HT1080 (cell line): ENCODE data around the gene ZEB2. TPM values are rescaled to one million over a fixed set of nuclear protein-coding genes. Genes with fewer than 3 reads are reported as not detected.

Experiments
- DNase-seq: peaks from one replicate; pipeline ENCODE4 v3.0.0-alpha.2; 2015; ENCODE audit warnings: low read depth
- total RNA-seq: library from RNA; depleted of rRNA; stranded (reverse); fragments of >200 nt; shearing (Covaris generic); gene quantifications from 2 replicates; pipeline ENCODE4 v1.2.3, GENCODE V29; 2014

The ZEB2 gene
- total RNA-seq, 1 experiment from 2014 or later = 13.1 TPM

DNA sequence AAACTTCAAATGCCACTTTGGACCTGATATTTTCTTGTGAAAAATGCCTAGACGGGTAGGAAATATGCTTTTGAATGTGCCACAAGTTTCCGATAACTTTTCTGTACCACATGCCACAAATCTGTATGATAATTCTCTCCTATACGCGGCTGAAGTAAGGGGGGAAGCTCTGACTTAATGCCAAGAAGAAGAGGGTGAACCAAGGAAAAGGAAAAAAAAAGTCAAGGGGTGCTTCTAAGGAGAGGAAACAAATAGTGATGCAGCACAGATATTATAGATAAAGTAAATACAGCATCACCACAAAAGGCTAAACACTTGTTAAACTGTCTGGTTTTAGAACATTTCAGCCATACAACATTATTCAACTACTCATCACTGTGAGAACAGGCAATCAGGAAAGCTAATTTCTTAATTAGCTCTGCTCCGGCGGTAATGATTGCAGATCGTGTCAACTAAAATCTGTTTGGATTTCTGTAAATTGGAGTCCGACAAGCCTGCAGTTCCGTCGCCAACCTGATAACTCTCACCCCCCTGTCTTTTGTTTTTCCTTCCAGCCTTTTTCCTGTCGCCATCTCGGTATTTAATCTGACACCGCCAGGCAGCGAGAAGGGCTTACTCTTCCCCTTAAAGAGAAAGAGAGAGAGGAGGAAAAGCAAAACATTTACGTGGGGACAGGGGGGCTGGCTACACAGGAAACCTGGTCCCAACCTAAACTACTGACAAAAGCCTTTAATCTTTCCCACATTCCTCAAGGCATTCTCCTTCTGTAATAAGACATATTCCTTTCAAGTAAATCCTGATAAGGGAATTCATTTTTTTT lies 67.5 kb downstream of the ZEB2 start:
- no peak for DNase-seq

DNA sequence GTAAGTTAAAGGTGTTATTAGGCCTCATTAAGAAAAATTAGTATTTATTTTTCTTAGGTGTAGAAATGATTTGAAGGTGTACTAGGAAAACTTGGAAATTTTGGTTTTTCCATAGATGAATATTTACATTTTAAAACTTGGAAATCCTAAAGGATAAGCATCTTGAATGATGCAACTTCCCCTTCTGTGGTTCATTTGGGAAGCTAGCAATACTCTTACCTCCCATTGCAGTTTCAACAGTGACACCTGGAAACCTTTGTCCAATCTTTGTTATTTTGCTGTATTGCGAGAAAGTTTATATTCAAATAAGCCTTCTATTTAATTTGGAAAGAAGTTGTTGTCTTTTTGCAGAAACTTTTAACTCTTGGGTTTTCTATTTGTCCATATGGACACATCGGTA lies 68.5 kb downstream of the ZEB2 start:
- DNase-seq = no peak

DNA sequence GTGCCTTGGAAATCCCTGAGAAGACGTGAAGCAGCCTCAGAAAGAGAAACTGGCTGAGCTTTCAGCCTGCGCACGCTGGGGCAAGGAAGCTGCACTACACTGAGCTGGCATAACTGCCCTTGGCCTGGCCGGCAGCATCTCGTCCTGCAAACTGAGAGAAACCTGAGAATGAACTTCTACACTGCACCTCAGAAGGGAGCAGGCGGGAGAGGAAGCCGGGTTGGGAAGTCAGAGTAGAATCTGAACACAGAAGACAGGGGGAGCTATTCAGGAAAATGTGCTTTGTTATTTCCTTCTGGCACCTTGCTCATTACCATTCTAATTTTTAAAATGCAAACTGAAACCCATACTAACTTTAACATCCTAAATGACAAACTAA lies 70.9 kb downstream of the ZEB2 start:
- DNase-seq = no peak

DNA sequence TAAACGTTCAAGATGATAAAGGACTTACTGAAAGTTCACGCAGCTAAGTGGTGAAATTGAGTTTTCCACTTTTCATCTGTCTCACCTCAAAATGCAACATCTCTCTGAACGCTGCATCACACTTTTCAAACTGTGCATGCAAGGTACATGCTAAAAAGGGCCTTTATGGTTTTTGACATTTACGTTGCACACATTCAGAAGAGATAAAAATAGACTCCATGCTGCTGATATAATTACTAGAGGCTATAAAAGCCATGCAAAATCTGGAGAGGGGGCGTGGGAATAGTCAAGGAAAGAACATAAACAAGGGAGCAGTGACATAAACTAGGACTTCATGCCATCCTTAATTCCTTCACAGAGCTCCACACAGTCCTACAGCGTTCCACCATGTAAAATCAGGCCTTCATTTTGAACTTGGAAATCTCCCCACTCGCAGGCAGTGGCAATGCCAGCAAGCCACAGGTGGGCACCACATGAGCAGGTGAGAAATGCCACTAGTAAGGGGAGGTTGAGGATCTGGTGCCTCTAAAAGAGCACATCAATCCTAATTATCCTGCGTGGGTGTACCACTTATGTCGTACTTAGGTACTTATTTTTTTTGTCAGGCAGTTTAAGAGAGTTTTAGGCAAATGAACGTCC lies 71.4 kb downstream of the ZEB2 start:
- no peak for DNase-seq

DNA sequence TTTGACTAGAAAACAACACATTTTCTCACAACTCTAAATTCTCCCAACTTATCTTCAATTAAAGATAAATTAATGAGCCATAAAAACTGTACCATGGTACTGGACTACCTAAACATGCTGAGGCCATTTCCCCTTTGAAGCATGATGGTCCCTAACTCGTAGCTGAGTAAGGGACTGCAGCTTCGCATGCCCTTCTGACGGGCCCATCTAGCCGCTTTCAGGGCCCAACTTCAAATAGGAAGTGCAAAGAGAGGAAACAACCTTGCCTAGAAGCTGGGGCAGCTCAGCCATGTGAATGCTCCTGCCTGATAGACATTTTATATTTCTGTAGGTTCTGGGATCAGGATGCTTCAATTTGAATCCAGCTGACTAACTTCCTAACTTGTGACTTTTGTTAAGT lies 72.4 kb downstream of the ZEB2 start:
- DNase-seq = no peak

DNA sequence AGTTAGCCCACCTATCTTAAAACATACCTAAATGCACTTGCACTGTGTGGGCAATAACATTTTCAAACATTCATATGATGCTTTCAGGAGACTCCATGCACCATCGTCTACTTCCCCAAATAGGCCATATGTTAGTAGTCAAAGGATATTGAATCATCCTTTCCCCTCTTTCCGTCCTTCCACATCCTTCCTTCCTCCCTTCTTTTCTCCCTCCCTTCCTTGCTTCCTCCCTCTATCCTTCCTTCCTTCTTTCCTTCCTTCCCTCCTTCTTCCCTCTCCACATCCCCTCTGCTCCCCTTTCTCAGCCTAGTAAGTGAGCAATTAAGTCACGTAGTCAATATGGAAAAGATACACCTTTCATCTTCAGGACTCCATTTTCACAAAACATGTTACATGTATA lies 73.8 kb downstream of the ZEB2 start:
- no peak for DNase-seq

DNA sequence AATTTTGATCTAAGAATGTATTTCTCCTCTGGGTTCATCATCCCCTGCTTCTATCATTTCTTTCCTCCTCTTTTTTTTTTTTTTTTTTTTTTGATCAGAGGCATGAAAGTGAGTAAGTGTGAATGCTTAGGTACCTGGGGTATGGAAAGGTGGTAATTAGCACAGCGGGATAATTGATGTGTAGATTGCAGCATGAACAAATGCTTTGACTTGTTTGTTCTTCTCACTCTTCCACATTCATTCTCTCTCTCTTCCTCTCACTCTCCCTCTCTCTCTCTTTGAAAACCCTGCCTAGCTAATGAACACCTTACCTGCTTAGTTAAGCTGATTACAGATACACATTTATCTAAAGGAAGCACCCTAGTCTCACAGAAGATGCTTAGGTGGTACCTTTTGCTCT lies 74.7 kb downstream of the ZEB2 start:
- no peak for DNase-seq

DNA sequence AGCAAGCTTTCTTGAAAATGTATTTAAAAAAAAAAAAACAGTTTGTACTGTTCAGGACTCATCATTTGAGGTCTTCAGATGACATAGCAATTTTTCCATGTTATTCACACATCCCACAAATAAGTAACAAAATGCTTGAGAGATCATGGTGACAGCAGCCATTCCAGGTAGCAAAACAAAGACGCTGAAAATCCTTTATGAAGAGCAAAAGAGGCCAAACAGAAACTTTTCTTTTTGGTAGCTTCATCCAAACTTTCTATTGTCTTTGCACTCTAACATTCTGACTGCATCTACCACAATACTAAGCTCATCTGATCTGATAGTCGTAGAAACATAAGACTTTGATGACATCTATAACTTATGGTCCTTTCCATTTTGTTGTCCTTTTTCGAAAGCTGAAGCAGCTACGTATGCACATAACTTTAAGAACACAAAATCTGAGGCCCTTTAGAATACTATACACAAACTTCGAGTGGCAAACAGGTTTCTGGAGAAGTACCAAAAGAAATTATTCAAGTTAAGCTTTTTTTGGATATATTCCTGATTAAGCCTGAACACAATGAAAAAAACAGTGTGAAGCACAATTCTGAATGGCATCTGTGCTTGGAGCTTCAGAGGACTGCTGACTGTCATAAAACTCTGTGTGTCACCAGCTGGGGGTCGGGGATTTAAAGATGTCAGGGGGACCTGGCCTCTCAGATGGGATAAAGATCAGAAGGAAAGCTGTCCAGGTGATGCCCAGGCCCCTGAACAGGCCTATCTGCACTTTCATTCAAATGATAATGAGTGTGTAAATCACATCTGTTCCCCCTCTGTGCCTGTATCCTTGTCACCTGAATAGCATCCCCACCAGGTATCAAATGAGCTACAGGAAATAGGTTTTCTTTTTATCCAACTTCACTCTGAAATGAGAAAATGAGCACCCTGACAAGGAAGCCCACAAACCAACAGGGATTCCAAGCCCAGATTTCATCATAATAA lies 75.8 kb downstream of the ZEB2 start:
- no peak for DNase-seq

DNA sequence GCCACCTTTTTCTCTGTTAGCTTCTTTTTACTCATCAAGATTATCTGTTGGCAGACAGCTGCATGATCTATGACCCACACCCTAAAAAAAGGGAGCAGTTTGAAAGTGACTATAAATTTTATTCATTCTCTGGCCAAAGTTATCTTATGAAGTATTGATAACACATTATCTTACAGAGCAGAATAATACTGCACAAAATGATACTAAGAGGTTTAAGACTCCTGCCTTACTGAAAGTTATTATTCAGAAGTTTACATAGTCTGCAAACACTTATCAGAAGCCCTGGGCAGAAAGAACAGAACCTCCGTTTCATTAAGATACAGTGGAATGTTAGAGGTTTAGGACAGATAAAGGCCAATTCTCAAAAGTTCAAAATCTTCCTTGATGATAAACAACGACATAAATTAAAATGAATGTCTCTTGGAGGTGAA lies 78.2 kb downstream of the ZEB2 start:
- DNase-seq = no peak

DNA sequence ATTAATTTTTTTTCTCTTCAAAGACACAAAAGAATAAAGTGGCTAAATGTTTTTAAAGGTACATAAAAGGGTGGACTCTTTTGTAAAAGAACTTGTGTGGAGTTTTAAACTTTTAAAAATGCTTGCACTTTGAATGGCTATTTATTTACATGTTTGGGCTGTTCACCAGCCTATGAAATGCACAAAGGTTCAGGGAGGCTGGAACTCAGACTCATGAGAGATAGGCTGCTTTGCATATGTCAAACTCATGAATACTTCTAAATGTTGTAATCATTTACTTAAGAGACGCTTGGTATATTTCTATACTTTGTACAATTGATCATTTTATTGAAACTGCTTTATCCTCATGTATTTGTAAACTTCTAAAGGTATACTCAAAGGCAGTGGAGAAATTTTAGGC lies 79.9 kb downstream of the ZEB2 start:
- DNase-seq = no peak

DNA sequence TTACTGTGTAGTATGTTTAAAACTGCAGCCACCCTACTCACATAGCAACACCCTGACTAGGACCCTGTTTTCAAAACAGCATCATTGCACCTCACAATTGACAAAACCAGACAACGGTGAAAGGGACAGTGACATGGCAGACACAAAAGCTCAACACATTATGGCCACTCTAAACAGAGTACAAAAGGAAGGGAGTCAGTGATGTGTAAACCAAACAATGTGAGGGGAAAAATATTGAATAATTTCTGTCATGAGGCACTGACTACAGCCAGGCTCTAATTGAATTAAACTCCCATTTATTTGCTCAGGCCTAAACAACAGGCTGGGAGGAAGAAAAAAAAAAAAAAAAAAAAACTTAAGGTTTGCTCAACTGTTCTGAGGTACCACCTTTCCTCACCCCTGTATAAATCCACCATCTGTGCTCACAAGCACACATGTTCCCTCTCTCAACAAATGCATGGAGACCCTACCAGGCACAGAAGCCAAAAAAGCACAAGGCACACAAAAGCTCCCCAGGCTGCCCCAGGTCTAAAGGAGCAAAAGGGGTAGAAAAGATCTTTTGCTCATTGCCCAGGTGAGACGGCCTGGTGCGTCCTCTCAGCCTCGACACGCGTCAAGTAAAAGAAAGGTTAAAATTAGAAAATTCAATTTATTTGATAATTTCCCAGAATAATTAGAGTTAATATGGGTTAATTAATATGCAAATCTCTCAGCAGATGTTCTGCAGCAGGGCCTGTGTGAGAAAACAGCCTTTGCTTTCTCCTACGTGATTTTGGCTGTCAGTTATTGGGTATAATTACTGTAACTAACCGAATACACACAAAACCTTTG lies 80.9 kb downstream of the ZEB2 start:
- no peak for DNase-seq

DNA sequence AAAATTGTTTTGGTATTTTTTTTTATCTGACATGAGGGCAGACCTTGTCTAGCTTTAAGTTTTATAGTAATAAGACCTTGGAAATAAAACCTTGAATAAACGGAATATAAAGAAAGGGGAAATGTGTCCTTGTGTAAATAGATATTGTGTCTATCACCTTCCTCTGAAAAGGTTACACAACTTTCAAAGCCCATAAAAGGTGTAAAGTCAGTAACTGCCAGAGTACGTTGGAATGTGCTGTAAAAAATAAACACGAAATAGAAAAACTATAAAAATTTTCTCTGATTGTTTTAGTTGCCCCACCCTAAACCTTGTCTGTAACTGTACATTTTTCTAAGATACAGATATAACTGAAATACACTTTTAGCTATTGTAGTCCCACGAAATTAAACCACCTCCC lies 82.3 kb downstream of the ZEB2 start:
- DNase-seq = no peak

DNA sequence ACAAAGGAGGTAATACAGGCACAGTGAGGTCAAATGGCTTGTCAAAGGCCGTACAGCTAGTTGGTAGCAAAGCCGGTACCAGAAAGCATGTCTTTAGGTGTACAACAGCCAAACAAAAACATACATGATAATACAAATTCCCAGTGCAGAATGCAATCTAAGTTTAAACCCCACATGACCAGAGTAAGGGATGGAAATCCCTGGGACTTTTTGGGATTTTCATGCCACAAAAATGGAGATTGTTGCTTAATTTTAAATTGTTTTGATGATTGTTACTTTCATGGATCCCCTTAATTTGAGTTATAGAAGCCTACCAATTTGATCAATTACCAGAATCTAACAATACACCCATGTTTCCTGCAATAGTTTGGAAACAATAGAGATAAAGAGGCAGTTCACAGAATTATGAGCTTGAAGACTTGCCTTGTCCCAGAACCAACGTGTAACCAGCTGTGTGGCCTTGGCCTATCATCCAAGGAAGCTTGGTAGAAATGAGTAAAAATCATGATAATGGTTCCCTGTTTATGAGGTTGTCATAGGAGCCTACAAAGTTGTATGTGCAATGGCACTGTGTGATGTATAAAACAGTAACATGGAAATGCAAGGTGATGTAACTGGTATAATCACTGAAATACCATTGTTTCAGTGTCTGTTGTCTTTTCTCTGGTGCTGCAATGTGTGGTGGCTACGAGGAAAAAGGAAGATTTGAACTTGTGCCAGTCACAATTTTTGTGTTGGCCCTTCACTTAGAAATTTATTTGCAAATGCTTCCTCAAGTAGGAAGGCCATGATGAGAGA lies 85.3 kb downstream of the ZEB2 start:
- no peak for DNase-seq

DNA sequence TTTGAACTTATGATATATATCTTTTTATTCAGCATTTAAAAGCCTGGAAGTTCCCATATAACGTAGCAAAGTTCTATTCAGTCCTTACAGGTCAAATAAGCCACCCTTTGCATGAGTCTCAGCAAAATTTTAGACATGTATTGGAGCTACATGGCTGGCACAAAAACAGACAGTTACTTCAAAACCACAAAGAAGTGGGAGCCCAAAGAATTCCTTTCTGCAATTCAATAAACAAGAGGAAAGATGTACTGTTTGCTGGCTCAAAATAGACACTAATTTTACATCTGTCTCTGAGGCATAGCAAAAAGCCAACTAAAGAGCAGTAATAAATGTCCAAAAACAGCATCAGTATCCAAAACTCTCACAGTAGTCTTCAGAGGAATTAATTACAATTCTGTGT lies 87.0 kb downstream of the ZEB2 start:
- DNase-seq = no peak

DNA sequence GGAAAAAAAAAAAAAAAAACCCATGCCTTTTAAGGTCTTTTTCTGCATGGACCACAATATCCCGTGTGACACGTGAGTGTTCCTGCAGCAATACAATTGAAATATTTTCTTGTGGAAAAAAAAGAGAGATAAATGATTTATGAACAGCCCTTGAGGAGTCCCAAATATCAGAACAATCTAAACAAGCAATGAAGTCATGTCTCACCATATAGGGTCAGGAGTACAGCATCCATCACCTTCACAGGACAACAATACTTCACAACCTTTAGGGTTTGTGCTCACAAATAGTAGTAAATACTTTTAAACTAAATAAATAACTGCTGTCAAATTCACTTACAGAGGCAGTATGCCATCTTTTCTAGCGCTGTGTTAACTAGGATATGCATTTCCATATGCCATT lies 87.9 kb downstream of the ZEB2 start:
- DNase-seq = no peak

DNA sequence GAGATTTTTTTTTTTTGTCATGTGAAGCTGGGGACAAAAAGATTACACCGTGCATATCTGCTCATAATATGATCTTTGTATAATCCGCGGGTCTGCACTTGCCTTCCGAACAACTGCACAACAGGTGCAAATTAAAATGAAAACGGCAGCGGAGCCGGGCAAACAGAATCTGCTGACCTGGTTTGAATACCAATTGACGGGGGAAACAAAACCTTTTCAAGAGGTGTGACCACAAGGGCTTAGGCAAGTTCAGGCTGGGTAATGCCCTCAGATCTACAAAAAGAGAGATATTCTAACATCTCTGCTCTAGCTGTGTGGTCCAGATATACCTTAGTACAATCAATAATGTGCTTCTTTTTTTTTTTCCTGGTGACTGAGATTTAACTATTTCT lies 88.5 kb downstream of the ZEB2 start:
- DNase-seq = no peak

DNA sequence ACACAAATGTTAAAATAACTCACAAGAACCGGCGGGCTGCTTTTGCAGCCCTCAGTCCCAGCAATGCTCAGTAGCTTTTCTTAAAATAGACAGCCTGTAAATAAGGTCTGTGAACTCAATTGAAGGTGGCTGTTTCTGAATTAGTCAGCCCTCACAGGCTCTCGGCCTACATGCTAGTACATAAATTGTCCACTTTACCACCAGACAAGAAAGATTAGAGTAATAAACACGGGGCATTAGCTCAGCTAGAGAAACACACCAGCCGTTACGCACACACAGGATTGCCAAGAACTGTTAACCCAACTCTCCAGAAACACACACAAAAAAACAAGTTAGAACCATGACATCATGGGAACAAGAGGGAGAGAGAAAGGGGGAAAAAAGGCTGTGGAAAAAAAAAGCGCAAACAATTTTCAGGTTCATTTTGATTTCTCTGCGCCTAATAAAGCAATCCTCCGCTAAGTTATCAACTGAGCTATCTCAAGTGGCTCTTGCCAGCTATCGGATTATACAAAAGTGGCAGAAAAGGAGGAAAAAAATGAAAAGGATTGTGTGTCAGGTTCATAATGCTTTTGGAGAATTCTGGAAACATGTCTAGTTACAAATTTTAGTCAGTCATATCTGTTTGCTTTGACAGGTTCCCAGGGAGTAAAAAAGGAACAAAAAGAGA lies 89.1 kb downstream of the ZEB2 start:
- no peak for DNase-seq

DNA sequence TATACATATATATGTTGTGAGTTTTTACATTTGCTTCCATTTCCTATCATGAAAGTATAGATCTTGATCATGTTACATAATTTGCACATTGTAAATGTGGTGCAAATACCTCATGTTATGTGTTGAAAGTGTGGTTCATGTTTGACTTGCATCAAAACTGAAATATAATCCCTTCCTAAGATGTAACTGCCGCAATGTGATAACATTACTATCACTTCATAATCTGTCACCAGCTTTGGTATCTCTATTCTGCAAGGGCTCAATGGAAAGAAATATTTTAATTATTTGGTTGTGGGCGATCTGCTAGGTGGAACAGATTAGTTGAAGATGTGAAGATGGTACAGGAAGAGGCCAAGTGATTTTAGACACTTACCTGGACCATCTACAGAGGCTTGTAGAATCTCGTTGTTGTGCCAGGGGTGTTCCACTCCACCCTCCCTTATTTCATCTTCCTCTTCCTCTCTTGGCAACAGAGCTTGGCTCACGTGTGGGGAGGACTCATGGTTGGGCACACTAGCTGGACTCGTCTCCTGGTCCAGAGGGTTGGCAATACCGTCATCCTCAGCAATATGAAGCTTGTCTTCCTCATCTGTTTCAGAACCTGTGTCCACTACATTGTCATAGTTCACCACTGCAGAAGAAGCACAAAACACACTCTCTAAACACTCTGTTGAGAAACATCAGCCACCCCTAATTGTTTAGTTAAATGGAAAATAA lies 90.4 kb downstream of the ZEB2 start:
- no peak for DNase-seq

DNA sequence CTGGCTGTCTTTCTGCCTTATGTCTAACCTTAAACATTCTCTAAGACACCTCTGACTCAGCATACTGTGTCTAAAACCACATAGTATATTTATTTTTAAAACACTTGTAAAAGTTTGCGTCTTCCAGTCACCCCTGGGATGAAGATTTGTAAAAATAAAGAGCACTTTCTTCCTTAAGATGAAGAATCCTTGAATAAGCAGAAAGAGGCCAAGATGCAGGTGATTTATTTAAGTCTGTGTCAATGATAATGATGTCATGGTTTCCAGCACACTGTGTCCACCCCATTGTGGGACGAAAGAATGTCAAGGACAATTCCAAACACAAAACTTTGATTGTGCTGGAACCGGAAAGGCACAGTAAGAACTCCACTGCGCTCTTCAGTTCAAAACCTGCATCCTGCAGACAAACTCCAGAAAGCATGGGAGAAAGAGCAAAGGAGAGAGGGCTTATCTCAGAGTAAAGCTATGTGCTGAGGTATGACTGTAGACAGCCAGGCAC lies 92.9 kb downstream of the ZEB2 start:
- DNase-seq = peak; percentile 92
